Neural progenitor cell (in vitro differentiated cells): ENCODE results near the gene AZIN2.
A peak's percentile ranks its signal among the peaks of the same experiment; 100 is the strongest.

Experiments
- EZH2 ChIP-seq: fragments of 200-600 bp; sonication (generic); IDR thresholded peaks from 2 replicates; pipeline ENCODE4 v1.6.1; 2017; ENCODE audit warnings: antibody characterized with exemption, mild to moderate bottlenecking, moderate library complexity
- TF ChIP-seq, protein P1 (sequence below): fragments of 200-600 bp; sonication (generic); IDR thresholded peaks from 2 replicates; pipeline ENCODE4 v1.5.1; 2017; ENCODE audit warnings: antibody characterized with exemption, mild to moderate bottlenecking

DNA sequence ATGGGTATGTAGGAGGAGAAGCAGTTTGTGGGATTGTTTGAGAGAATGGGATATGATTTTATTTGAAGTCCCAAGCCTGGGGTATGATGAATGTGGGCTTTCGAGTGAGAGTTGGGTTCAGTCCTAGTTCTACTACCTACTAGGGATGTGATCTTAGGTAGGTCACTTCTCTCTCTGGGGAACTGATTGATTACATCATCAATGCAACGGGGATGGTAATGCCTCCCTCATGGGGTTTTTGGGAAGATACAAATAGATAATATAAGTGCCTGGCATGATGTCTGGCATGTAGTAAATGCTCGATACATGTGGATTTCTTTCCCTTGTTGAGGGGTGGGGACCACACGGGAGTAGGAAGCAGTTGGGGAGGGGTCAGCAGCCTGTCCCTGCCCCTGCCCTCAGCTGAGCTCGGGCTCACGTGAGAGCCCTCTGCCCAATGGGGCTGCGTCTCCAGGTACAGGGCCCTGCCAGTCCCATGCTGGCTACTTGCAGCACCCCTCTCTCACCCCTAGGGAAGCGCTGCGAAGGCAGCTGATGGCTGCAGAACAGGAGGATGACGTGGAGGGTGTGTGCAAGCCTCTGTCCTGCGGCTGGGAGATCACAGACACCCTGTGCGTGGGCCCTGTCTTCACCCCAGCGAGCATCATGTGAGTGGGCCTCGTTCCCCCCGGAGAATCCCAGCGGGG is 38.7 kb downstream of the AZIN2 start:
- TF ChIP-seq, protein P1, sequence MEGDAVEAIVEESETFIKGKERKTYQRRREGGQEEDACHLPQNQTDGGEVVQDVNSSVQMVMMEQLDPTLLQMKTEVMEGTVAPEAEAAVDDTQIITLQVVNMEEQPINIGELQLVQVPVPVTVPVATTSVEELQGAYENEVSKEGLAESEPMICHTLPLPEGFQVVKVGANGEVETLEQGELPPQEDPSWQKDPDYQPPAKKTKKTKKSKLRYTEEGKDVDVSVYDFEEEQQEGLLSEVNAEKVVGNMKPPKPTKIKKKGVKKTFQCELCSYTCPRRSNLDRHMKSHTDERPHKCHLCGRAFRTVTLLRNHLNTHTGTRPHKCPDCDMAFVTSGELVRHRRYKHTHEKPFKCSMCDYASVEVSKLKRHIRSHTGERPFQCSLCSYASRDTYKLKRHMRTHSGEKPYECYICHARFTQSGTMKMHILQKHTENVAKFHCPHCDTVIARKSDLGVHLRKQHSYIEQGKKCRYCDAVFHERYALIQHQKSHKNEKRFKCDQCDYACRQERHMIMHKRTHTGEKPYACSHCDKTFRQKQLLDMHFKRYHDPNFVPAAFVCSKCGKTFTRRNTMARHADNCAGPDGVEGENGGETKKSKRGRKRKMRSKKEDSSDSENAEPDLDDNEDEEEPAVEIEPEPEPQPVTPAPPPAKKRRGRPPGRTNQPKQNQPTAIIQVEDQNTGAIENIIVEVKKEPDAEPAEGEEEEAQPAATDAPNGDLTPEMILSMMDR, result peak; percentile 20
- no peak for TF ChIP-seq EZH2
